Caco-2 (cell line): ENCODE measurements around the gene GRIPAP1. TPM values are rescaled to one million over a fixed set of nuclear protein-coding genes. Genes with fewer than 3 reads are reported as not detected.

Experiments used
- BruUV-seq: library from RNA; stranded (reverse); fragments of 400-500 nt; replicated peaks from 2 replicates; lab custom pipeline; 2021; lab: Mats Ljungman, UMichigan
- CTCF ChIA-PET: fragments of 300-600 bp; sonication (Branson Sonifier 250); formaldehyde crosslinking; loops from one replicate; lab custom pipeline; 2022; ENCODE audit warnings: antibody characterized with exemption; lab: Charles Lee
- POLR2A ChIA-PET: fragments of 300-600 bp; sonication (Branson Sonifier 250); formaldehyde crosslinking; loops from one replicate; lab custom pipeline; 2022; ENCODE audit warnings: antibody characterized with exemption; lab: Charles Lee
- DNase-seq, 2 experiments: peaks; one replicate each; pipeline versions ENCODE4 v3.0.0 to v3.0.0-alpha.2; 2020 to 2022
- H3K27me3 ChIP-seq: replicated peaks from 2 replicates; pipeline ENCODE4 v1.6.0; 2011; ENCODE audit warnings: low read length; ENCODE audit not compliant: control insufficient read depth, insufficient read depth
- H3K36me3 ChIP-seq: 2 replicates; pipeline ENCODE4 v1.5.1; 2011; ENCODE audit warnings: low read length; ENCODE audit not compliant: control insufficient read depth, insufficient read depth
- H3K4me1 ChIP-seq: fragments of 250-450 bp; sonication (Bioruptor Pico); 2 replicates; pipeline ENCODE4 v1.5.1; 2020; ENCODE audit warnings: mild to moderate bottlenecking
- H3K4me3 ChIP-seq: 2 replicates; pipeline ENCODE4 v1.5.1; 2011; ENCODE audit warnings: low read depth, mild to moderate bottlenecking, control low read depth, low read length
- H3K9me3 ChIP-seq: fragments of 250-450 bp; sonication (Bioruptor Pico); 2 replicates; pipeline ENCODE4 v1.5.1; 2020; ENCODE audit warnings: mild to moderate bottlenecking, moderate library complexity
- H3K27ac Mint-ChIP-seq: one replicate; pipeline ENCODE4 v1.8.0; 2022; ENCODE audit warnings: mixed read lengths; ENCODE audit not compliant: unreplicated experiment
- H3K27me3 Mint-ChIP-seq: one replicate; pipeline ENCODE4 v1.8.0; 2022; ENCODE audit warnings: mixed read lengths; ENCODE audit not compliant: insufficient read depth, unreplicated experiment
- H3K36me3 Mint-ChIP-seq: one replicate; pipeline ENCODE4 v1.8.0; 2022; ENCODE audit warnings: mild to moderate bottlenecking, mixed read lengths; ENCODE audit not compliant: insufficient read depth, unreplicated experiment
- H3K4me1 Mint-ChIP-seq: one replicate; pipeline ENCODE4 v1.8.0; 2022; ENCODE audit warnings: low read depth, mixed read lengths; ENCODE audit not compliant: unreplicated experiment
- H3K4me3 Mint-ChIP-seq: one replicate; pipeline ENCODE4 v1.8.0; 2022; ENCODE audit warnings: mild to moderate bottlenecking, moderate library complexity, mixed read lengths; ENCODE audit not compliant: unreplicated experiment
- H3K9me3 Mint-ChIP-seq: one replicate; pipeline ENCODE4 v1.8.0; 2022; ENCODE audit warnings: mixed read lengths; ENCODE audit not compliant: unreplicated experiment
- intact Hi-C: fragments of 100-400 bp; cut with micrococcal nuclease; formaldehyde crosslinking; loops from one replicate; pipeline ENCODE4 v1.10.0; 2022; ENCODE audit not compliant: unreplicated experiment
- total RNA-seq: library from RNA; stranded (reverse); gene quantifications from 2 replicates; pipeline ENCODE4 v1.2.3, GENCODE V29; 2022
- TF ChIP-seq, protein P1 (sequence below), 2 experiments: fragments of 200-600 bp in 1 of 2; IDR thresholded peaks; 1 replicate in 1 of 2; 2 replicates in 1 of 2; pipeline versions ENCODE4 v1.5.1 to v1.8.0; 2011 to 2022; ENCODE audit warnings: antibody characterized with exemption in 1 of 2, control low read depth in 1 of 2, inconsistent platforms in 1 of 2, low read depth in 1 of 2, low read length in 1 of 2, mild to moderate bottlenecking in 1 of 2, moderate library complexity in 1 of 2; ENCODE audit not compliant: insufficient read depth in 1 of 2, severe bottlenecking in 1 of 2, unreplicated experiment in 1 of 2

GRIPAP1 gene
- total RNA-seq, 1 experiment from 2014 or later: 43.6 TPM

DNA sequence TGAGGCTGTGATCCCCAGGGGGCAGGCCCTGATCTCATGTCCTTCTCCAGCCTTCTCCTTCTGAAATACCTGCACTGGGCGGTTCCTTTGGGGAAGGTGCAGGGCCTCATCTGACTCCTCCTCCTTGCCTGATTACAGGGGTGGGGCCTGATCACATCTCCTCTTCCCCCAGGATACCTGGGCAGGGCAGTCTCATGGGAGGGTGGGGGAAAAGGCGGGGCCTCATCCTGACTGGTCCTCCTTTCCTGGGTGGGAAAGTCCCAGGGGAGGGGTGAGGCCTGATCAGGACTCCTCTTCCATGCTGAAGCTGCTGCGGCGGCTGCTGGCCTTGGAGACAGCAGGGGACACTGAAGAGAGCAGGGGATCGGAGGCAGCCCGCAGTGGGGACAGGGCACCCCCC lies 27.8 kb upstream of the GRIPAP1 start:
- H3K36me3 Mint-ChIP-seq: peaks cover 38% of the 10 kb centered on the region
- BruUV-seq: no TSS peak
- POLR2A ChIA-PET: no interaction called here
- CTCF ChIA-PET: no interaction called here
- Histone ChIP-seq H3K9me3 (no peaks in the 10 kb centered on the region), H3K27me3 (no peaks in the 10 kb centered on the region), H3K36me3 (no peaks in the 10 kb centered on the region), H3K4me1 (no peaks in the 10 kb centered on the region; the same call in 1 of the 2 replicates), H3K4me3 (no peak overlapping the region)
- no peaks in the 10 kb centered on the region for H3K9me3 Mint-ChIP-seq
- no peak overlapping the region for H3K4me3 Mint-ChIP-seq
- no peak overlapping the region for H3K27ac Mint-ChIP-seq
- TF ChIP-seq, protein P1, sequence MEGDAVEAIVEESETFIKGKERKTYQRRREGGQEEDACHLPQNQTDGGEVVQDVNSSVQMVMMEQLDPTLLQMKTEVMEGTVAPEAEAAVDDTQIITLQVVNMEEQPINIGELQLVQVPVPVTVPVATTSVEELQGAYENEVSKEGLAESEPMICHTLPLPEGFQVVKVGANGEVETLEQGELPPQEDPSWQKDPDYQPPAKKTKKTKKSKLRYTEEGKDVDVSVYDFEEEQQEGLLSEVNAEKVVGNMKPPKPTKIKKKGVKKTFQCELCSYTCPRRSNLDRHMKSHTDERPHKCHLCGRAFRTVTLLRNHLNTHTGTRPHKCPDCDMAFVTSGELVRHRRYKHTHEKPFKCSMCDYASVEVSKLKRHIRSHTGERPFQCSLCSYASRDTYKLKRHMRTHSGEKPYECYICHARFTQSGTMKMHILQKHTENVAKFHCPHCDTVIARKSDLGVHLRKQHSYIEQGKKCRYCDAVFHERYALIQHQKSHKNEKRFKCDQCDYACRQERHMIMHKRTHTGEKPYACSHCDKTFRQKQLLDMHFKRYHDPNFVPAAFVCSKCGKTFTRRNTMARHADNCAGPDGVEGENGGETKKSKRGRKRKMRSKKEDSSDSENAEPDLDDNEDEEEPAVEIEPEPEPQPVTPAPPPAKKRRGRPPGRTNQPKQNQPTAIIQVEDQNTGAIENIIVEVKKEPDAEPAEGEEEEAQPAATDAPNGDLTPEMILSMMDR (IDR thresholded peaks at IDR 0.05; ENCODE audit: insufficient read depth in 1 of 2, low read depth in 1 of 2, low read length in 1 of 2, severe bottlenecking in 1 of 2, unreplicated experiment in 1 of 2): no peak
- peaks cover 6% of the 10 kb centered on the region for H3K4me1 Mint-ChIP-seq
- intact Hi-C loops: no loop called here
- H3K27me3 Mint-ChIP-seq: no peaks in the 10 kb centered on the region
- peak; percentile 59 to 80 for DNase-seq

- intact Hi-C loops: no loop called here
- Mint-ChIP-seq H3K9me3 (no peaks in the 10 kb centered on the region), H3K4me1 (no peaks in the 10 kb centered on the region), H3K36me3 (no peaks in the 10 kb centered on the region), H3K4me3 (no peak overlapping the region), H3K27me3 (no peaks in the 10 kb centered on the region), H3K27ac (no peak overlapping the region)
- ChIA-PET CTCF (no interaction called here), POLR2A (no interaction called here)
- Histone ChIP-seq H3K36me3 (no peaks in the 10 kb centered on the region), H3K27me3 (no peaks in the 10 kb centered on the region), H3K4me3 (no peak overlapping the region), H3K9me3 (no peaks in the 10 kb centered on the region), H3K4me1 (no peaks in the 10 kb centered on the region)
- no peak for DNase-seq
- TF ChIP-seq, protein P1 (IDR thresholded peaks at IDR 0.05; ENCODE audit: insufficient read depth in 1 of 2, low read depth in 1 of 2, low read length in 1 of 2, severe bottlenecking in 1 of 2, unreplicated experiment in 1 of 2): no peak
- BruUV-seq: no TSS peak
Measured at GRCh38 chrX:49019599-49020249, 17.7 kb upstream of the GRIPAP1 start.

DNA sequence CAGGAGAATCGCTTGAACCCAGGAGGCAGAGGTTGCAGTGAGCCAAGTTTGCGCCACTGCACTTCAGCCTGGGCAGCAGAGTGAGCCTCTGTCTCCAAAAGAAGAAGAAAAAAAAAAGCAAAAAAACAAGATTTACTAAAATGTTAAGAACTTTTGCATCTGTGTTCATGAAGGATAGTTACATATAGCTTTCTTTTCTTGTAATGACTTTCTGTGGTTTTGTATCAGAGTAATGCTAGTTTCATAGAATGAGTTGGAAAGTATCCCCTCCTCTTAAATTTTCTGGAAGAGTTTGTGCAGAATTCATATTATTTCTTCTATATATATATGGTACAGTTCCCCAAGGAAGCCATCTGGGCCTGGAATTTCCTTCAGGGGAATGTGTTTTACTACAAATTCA lies 17.0 kb upstream of the GRIPAP1 start:
- intact Hi-C loops: no loop called here
- no peaks in the 10 kb centered on the region for H3K36me3 Mint-ChIP-seq
- no peaks in the 10 kb centered on the region for H3K9me3 Mint-ChIP-seq

More for the DNA sequence above, 17.0 kb upstream of the GRIPAP1 start:
- TF ChIP-seq, protein P1 (IDR thresholded peaks at IDR 0.05; ENCODE audit: insufficient read depth in 1 of 2, low read depth in 1 of 2, low read length in 1 of 2, severe bottlenecking in 1 of 2, unreplicated experiment in 1 of 2): no peak
- no TSS peak for BruUV-seq
- DNase-seq: no peak
- Mint-ChIP-seq H3K4me3 (no peak overlapping the region), H3K27ac (no peak overlapping the region), H3K4me1 (no peaks in the 10 kb centered on the region), H3K27me3 (no peaks in the 10 kb centered on the region)
- no peaks in the 10 kb centered on the region for H3K27me3 ChIP-seq
- ChIA-PET POLR2A (no interaction called here), CTCF (no interaction called here)
- no peaks in the 10 kb centered on the region for H3K9me3 ChIP-seq
- H3K4me1 ChIP-seq: no peaks in the 10 kb centered on the region
- no peak overlapping the region for H3K4me3 ChIP-seq
- H3K36me3 ChIP-seq: no peaks in the 10 kb centered on the region
